ENCODE data around the gene ABCD1. TPM values are rescaled to one million over a fixed set of nuclear protein-coding genes. Genes with fewer than 3 reads are reported as not detected.
A peak's percentile ranks its signal among the peaks of the same experiment; 100 is the strongest.

The ABCD1 gene
- total RNA-seq, 2 donors from 2014 or later = 14.7 to 17.7 TPM

- Mint-ChIP-seq H3K27ac (no peak overlapping the region), H3K27me3 (no peaks in the 10 kb centered on the region), H3K36me3 (ENCODE audit: low read depth) (no peaks in the 10 kb centered on the region), H3K4me1 (no peaks in the 10 kb centered on the region), H3K4me3 (no peak overlapping the region)
- ATAC-seq = no peak
- no peaks in the 10 kb centered on the region for H3K9me3 ChIP-seq (ENCODE audit: control insufficient read depth, low read length, poor library complexity, severe bottlenecking)
- DNase-seq = no peak
Measured at GRCh38 chrX:153786669-153787068, 62.0 kb downstream of the ABCD1 start.

DNA sequence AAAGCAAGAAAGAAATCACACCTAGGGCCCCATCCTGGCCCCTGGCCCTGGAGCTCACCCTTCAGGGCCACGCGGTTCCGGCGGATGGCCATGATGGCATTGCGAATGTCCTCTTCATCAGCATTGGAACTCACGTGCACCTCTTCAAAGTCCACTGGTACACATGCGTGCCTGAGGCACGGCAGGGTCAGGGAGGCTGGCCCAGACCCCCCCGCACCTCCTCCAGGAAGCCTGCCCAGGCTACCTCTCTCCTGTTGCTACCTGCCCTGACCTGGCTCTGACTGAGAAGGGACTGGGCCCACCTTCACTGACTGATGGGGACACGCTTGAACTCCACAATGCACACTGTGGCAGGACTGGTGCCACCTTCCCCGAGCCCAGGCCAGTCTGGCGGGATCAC is 65.0 kb downstream of the ABCD1 start:
- no peak for DNase-seq

GRCh38 chrX:153791104-153791852 is 66.6 kb downstream of the ABCD1 start:
- Mint-ChIP-seq H3K36me3 (ENCODE audit: low read depth) (no peaks in the 10 kb centered on the region), H3K27me3 (no peaks in the 10 kb centered on the region), H3K4me1 (peaks cover 12% of the 10 kb centered on the region), H3K4me3 (no peak overlapping the region), H3K27ac (no peak overlapping the region)
- no peaks in the 10 kb centered on the region for H3K9me3 ChIP-seq (ENCODE audit: control insufficient read depth, low read length, poor library complexity, severe bottlenecking)
- ATAC-seq = no peak
- DNase-seq = no peak

More for the DNA sequence above, 65.0 kb downstream of the ABCD1 start:
- ATAC-seq = no peak
- H3K9me3 ChIP-seq (ENCODE audit: control insufficient read depth, low read length, poor library complexity, severe bottlenecking) = no peaks in the 10 kb centered on the region
- Mint-ChIP-seq H3K4me3 (no peak overlapping the region), H3K36me3 (ENCODE audit: low read depth) (no peaks in the 10 kb centered on the region), H3K27me3 (no peaks in the 10 kb centered on the region), H3K4me1 (peaks cover 8% of the 10 kb centered on the region), H3K27ac (no peak overlapping the region)

- peak overlapping the region; percentile 94 for H3K4me3 Mint-ChIP-seq
- no peak for DNase-seq
- no peaks in the 10 kb centered on the region for H3K36me3 Mint-ChIP-seq (ENCODE audit: low read depth)
- no peak for ATAC-seq
- H3K9me3 ChIP-seq (ENCODE audit: control insufficient read depth, low read length, poor library complexity, severe bottlenecking) = no peaks in the 10 kb centered on the region
- H3K27ac Mint-ChIP-seq = no peak overlapping the region
- H3K4me1 Mint-ChIP-seq = peaks cover 16% of the 10 kb centered on the region
- no peaks in the 10 kb centered on the region for H3K27me3 Mint-ChIP-seq
Measured at GRCh38 chrX:153792368-153792767, 67.7 kb downstream of the ABCD1 start.

GRCh38 chrX:153793291-153793690 is 68.6 kb downstream of the ABCD1 start:
- H3K4me3 Mint-ChIP-seq = peak overlapping the region; percentile 94
- peak overlapping the region; percentile 80 for H3K27ac Mint-ChIP-seq
- DNase-seq = no peak
- no peaks in the 10 kb centered on the region for H3K36me3 Mint-ChIP-seq (ENCODE audit: low read depth)
- no peaks in the 10 kb centered on the region for H3K27me3 Mint-ChIP-seq
- no peak for ATAC-seq
- peaks cover 16% of the 10 kb centered on the region for H3K4me1 Mint-ChIP-seq
- H3K9me3 ChIP-seq (ENCODE audit: control insufficient read depth, low read length, poor library complexity, severe bottlenecking) = no peaks in the 10 kb centered on the region

Other genes with a start within 250 kb of the ABCD1 start
- gene BGN, start 229.9 kb upstream of the ABCD1 start, total RNA-seq = not detected
- not detected for gene ATP2B3, start 207.2 kb upstream of the ABCD1 start, total RNA-seq
- 10 to 100 TPM; 14.6 to 19.2 TPM for gene CCNQ, start 125.7 kb upstream of the ABCD1 start, total RNA-seq
- gene DUSP9, start 77.7 kb upstream of the ABCD1 start, total RNA-seq = not detected
- under 1 TPM in 1 of 2 donors, not detected in 1; 0.72 TPM for gene PNCK, start 51.0 kb upstream of the ABCD1 start, total RNA-seq
- 1 to 10 TPM; 3.4 to 4.4 TPM for gene SLC6A8, start 36.9 kb upstream of the ABCD1 start, total RNA-seq
- 100 to 1,000 TPM; 101 TPM for gene BCAP31, start 469 bp upstream of the ABCD1 start, total RNA-seq
- gene PLXNB3, start 39.4 kb downstream of the ABCD1 start, total RNA-seq = 1 to 10 TPM in 1 of 2 donors, under 1 TPM in 1; 0.25 to 2.9 TPM
- gene SRPK3, start 56.2 kb downstream of the ABCD1 start, total RNA-seq = not detected
- 10 to 100 TPM; 46.4 to 52.4 TPM for gene IDH3G, start 69.5 kb downstream of the ABCD1 start, total RNA-seq
- gene SSR4, start 69.8 kb downstream of the ABCD1 start, total RNA-seq = 100 to 1,000 TPM; 204 to 212 TPM
- 10 to 100 TPM; 31.1 to 45.6 TPM for gene PDZD4, start 105.7 kb downstream of the ABCD1 start, total RNA-seq
- 1 to 10 TPM; 2.3 to 3.9 TPM for gene L1CAM, start 161.3 kb downstream of the ABCD1 start, total RNA-seq
- not detected for gene AVPR2, start 179.8 kb downstream of the ABCD1 start, total RNA-seq
- 100 to 1,000 TPM; 374 to 404 TPM for gene ARHGAP4, start 201.4 kb downstream of the ABCD1 start, total RNA-seq
- gene NAA10, start 210.2 kb downstream of the ABCD1 start, total RNA-seq = 10 to 100 TPM; 42.8 to 48.5 TPM
- gene RENBP, start 219.8 kb downstream of the ABCD1 start, total RNA-seq = 10 to 100 TPM in 1 of 2 donors, 1 to 10 TPM in 1; 8.8 to 11.5 TPM
- gene HCFC1, start 247.0 kb downstream of the ABCD1 start, total RNA-seq = 10 to 100 TPM; 65.7 to 65.8 TPM
- gene TMEM187, start 247.9 kb downstream of the ABCD1 start, total RNA-seq = 1 to 10 TPM; 2.4 to 3.0 TPM